GM12873 (cell line): ENCODE results near the gene NLN.

Source experiments
- TF ChIP-seq, protein P1 (sequence below): IDR thresholded peaks from 2 replicates; pipeline ENCODE4 v1.5.1; 2012; ENCODE audit warnings: low read depth, mild to moderate bottlenecking, moderate library complexity, low read length, control low read depth; ENCODE audit not compliant: insufficient read depth; ENCODE audit errors: missing control alignments

The NLN gene

GRCh38 chr5:65866837-65867521, 145.0 kb downstream of the NLN start:
- TF ChIP-seq, protein P1, sequence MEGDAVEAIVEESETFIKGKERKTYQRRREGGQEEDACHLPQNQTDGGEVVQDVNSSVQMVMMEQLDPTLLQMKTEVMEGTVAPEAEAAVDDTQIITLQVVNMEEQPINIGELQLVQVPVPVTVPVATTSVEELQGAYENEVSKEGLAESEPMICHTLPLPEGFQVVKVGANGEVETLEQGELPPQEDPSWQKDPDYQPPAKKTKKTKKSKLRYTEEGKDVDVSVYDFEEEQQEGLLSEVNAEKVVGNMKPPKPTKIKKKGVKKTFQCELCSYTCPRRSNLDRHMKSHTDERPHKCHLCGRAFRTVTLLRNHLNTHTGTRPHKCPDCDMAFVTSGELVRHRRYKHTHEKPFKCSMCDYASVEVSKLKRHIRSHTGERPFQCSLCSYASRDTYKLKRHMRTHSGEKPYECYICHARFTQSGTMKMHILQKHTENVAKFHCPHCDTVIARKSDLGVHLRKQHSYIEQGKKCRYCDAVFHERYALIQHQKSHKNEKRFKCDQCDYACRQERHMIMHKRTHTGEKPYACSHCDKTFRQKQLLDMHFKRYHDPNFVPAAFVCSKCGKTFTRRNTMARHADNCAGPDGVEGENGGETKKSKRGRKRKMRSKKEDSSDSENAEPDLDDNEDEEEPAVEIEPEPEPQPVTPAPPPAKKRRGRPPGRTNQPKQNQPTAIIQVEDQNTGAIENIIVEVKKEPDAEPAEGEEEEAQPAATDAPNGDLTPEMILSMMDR, result no peak

GRCh38 chr5:65867542-65868195, 145.7 kb downstream of the NLN start:
- TF ChIP-seq, protein P1, result no peak

GRCh38 chr5:65868509-65868908, 146.5 kb downstream of the NLN start:
- TF ChIP-seq, protein P1, result no peak

DNA sequence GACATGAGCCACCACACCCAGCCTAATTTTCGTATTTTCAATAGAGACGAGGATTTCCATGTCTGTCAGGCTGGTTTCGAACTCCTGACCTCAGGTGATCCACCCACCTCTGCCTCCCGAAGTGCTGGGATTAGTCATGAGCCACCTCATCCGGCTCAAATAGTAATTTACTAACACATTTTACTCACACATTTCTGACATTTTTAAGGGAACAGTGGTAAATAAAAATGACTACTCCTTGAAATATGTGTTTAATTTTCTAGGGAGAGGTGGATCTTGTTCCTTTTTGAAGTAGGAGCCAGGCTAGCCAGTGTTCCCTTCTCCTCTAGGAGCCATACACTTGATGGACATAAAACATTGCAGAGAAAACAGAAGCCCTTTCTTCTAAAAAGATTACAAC, 149.2 kb downstream of the NLN start:
- TF ChIP-seq, protein P1, result no peak

- TF ChIP-seq, protein P1, result no peak
Observed at GRCh38 chr5:65873181-65873750, 151.3 kb downstream of the NLN start.

GRCh38 chr5:65874241-65874640, 152.2 kb downstream of the NLN start:
- TF ChIP-seq, protein P1, result no peak

- TF ChIP-seq, protein P1, result no peak
Observed at GRCh38 chr5:65876496-65876895, 154.5 kb downstream of the NLN start.
